GM10847 (cell line): Measurements from ENCODE around the gene SUPT5H.

ENCODE experiments used
- POLR2A ChIP-seq: IDR thresholded peaks from 2 replicates; pipeline ENCODE4 v1.6.1; 2011; ENCODE audit not compliant: insufficient read length; ENCODE audit errors: extremely low read depth

SUPT5H gene

DNA sequence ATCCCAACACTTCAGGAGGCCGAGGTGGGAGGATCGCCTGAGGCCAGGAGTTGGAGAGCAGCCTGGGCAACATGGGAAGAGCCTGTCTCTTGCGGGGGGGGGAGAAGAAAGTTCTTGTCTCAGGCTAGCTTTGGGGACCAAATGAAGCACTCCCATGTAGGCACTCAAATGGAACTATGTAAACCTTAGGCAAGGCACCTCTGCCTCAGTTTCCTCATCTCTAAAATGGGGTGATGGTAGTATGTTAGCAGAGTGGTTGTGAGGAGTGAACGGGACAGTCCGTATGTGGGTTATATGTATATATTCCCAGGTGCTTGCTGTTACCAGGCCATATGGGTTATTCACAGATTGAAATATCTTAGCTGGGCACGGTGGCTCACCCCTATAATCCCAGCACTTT lies 46.8 kb downstream of the SUPT5H start:
- TF ChIP-seq POLR2A = no peak

DNA sequence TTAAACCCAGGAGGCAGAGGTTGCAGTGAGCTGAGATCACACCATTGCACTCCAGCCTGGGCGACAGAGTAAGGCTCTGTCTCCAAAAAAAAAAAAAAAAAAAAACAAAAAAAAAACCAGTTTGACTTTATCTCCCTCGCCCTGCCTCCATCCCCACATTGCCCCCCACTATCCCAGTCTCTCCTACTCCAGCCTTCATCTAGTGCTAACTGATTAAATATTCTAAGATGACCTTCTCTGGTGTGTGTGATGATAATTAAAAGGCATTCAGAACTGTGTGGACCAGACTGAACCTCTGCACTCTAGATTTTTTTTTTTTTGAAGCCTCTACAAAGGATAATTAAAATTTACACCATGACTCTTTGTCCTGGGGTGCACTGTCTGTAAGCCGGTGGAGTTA lies 47.4 kb downstream of the SUPT5H start:
- no peak for TF ChIP-seq POLR2A

DNA sequence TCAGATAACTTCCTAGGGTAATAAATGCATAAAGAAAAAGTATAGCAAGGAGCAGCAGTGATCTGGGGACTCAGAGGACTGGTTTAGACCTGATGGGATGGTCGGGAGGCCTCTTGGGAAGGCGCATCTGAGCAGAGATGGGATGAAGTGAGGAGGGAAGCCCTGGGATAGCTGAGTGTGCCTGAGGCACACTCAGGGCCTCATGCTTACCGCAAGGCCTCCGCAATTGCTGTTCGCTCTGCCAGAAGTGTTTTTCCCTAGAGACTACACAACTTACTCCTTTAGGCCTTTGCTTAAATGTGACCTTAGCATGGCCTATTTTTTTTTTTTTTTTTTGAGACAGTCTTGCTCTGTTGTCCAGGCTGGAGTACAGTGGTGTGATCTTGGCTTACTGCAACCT lies 49.3 kb downstream of the SUPT5H start:
- TF ChIP-seq POLR2A = no peak

DNA sequence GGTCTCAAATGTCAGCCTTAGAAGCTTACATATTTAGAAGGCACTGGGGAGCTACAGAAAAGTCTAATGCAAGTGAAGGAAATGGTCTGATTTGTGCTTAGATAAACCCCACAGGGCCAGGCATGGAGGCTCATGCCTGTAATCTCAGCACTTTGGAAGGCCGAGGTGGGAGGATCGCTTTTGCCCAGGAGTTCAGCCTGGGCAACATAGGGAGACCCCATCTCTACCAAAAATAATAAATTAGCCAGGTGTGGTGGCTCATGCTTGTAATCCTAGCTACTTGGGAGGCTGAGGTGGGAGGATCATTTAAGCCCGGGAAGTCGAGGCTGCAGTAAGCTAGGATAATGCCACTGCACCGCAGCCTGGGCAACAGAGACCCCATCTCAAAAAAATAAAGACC lies 50.7 kb downstream of the SUPT5H start:
- no peak for TF ChIP-seq POLR2A

GRCh38 chr19:39497701-39497995 lies 52.3 kb downstream of the SUPT5H start:
- no peak for TF ChIP-seq POLR2A

GRCh38 chr19:39497996-39498797 lies 52.8 kb downstream of the SUPT5H start:
- no peak for TF ChIP-seq POLR2A

- TF ChIP-seq POLR2A = no peak
Measured at GRCh38 chr19:39498798-39499642, 53.6 kb downstream of the SUPT5H start, which contains the start of gene DLL3. Gene DLL3 (plus strand): TSS chr19:39498947. CDS start chr19:39498975, 28 bp downstream.

GRCh38 chr19:39499932-39500331 lies 54.5 kb downstream of the SUPT5H start:
- no peak for TF ChIP-seq POLR2A

DNA sequence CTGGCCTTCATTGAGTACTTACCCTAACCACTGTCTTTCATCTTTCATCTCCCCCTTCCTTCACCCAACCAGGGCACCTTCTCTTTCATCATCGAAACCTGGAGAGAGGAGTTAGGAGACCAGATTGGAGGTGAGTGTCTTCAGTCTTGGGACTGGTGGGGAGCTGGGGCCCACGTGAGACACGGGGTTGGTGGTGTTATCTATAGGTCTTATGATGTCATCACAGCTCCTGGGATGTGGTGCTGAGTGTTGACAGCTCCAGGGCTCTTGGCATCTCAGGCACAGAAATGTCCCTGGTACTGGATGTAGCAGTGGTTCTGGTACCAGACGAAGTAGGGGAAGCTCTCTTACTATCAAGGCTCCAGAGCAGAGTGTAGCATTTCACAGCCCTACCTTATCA lies 55.2 kb downstream of the SUPT5H start:
- TF ChIP-seq POLR2A = no peak

DNA sequence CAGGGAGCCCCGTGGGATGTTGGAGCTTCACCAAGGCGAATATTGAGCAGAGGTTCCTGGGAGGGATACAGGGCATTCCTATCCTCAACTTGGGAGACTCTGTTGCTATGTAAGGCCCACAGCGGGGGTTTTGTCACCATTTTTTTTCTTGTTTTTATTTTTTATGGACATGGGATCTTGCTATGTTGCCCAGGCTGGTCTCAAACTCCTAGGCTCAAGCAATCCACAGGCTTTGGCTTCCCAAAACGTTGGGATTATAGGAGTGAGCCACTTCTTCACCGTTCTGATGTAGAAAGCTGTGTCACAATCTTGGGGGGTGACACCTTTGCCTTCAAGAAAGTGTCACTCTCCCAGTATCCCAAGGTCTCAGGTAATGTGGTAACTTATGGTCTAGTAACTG lies 56.0 kb downstream of the SUPT5H start:
- no peak for TF ChIP-seq POLR2A

DNA sequence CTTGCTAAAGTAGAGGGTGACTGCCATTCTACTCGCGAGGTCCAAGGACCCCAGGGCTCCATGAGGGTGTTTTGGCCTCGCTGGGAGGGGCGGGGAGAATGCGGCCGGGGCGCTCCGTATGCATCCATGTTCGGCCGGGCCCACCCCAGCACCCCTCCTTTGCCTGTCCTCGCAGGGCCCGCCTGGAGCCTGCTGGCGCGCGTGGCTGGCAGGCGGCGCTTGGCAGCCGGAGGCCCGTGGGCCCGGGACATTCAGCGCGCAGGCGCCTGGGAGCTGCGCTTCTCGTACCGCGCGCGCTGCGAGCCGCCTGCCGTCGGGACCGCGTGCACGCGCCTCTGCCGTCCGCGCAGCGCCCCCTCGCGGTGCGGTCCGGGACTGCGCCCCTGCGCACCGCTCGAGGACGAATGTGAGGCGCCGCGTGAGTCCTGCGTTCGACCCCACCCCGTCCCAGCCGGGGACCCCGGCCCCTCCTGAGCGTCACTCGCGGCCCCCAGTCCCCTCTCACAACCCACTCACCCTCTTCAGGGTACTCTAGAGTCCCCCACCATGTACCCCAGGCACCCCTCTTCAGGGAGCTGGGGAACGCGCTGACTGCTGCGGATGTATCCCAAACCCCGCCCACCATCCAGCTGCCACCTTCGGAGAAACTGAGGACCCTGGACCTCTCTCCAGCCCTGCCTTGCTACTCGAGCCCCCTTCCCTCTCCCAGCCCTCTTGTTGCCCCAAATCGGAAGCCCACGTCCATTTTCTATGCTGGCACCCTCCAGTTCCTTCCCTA lies 57.4 kb downstream of the SUPT5H start:
- TF ChIP-seq POLR2A = no peak

- TF ChIP-seq POLR2A = no peak
Measured at GRCh38 chr19:39506598-39506943, 61.2 kb downstream of the SUPT5H start.

DNA sequence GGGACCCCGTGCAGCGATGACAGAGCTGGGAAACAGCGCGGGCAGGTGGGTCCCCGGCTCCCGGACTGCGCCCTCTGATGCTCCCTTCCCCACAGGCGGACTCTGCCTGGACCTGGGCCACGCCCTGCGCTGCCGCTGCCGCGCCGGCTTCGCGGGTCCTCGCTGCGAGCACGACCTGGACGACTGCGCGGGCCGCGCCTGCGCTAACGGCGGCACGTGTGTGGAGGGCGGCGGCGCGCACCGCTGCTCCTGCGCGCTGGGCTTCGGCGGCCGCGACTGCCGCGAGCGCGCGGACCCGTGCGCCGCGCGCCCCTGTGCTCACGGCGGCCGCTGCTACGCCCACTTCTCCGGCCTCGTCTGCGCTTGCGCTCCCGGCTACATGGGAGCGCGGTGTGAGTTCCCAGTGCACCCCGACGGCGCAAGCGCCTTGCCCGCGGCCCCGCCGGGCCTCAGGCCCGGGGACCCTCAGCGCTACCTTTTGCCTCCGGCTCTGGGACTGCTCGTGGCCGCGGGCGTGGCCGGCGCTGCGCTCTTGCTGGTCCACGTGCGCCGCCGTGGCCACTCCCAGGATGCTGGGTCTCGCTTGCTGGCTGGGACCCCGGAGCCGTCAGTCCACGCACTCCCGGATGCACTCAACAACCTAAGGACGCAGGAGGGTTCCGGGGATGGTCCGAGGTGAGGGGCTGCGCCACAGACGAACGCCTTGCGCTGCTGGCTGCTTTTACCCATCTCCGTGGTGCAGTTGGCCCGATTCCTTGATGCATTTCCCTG lies 61.7 kb downstream of the SUPT5H start:
- no peak for TF ChIP-seq POLR2A

DNA sequence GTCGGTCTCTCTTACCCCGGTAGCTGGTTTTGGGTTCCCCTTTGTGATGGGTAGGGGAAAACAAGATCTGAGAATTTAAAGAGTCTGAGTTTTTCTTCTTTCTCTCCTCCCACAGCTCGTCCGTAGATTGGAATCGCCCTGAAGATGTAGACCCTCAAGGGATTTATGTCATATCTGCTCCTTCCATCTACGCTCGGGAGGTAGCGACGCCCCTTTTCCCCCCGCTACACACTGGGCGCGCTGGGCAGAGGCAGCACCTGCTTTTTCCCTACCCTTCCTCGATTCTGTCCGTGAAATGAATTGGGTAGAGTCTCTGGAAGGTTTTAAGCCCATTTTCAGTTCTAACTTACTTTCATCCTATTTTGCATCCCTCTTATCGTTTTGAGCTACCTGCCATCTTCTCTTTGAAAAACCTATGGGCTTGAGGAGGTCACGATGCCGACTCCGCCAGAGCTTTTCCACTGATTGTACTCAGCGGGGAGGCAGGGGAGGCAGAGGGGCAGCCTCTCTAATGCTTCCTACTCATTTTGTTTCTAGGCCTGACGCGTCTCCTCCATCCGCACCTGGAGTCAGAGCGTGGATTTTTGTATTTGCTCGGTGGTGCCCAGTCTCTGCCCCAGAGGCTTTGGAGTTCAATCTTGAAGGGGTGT lies 62.5 kb downstream of the SUPT5H start:
- TF ChIP-seq POLR2A = no peak

DNA sequence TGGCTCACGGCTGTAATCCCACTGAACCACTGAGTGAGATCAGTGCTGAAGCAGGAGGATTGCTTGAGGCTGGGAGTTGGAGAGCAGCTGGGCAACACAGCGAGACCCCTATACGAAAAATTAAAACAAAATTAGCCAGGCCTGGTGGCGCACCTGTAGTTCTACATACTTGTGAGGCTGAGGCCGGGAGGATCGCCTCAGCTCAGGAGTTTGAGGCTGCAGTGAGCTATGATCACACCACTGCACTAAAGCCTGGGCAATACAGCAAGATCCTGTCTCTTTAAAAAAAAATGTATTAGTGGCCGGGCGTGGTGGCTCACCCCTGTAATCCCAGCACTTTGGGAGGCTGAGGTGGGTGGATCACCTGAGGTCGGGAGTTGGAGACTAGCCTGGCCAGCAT lies 63.2 kb downstream of the SUPT5H start:
- no peak for TF ChIP-seq POLR2A

- no peak for TF ChIP-seq POLR2A
Measured at GRCh38 chr19:39509233-39509632, 63.9 kb downstream of the SUPT5H start.
